Measurements from ENCODE around the gene THYN1. TPM values are rescaled to one million over a fixed set of nuclear protein-coding genes. Genes with fewer than 3 reads are reported as not detected.
"Not testable (repeated sequence)": the region's sequence is repeated elsewhere in the genome, so short reads cannot be mapped to it uniquely, and the experiment has no call there.

The THYN1 gene
- total RNA-seq, 1 experiment from 2014 or later: 33.6 TPM

DNA sequence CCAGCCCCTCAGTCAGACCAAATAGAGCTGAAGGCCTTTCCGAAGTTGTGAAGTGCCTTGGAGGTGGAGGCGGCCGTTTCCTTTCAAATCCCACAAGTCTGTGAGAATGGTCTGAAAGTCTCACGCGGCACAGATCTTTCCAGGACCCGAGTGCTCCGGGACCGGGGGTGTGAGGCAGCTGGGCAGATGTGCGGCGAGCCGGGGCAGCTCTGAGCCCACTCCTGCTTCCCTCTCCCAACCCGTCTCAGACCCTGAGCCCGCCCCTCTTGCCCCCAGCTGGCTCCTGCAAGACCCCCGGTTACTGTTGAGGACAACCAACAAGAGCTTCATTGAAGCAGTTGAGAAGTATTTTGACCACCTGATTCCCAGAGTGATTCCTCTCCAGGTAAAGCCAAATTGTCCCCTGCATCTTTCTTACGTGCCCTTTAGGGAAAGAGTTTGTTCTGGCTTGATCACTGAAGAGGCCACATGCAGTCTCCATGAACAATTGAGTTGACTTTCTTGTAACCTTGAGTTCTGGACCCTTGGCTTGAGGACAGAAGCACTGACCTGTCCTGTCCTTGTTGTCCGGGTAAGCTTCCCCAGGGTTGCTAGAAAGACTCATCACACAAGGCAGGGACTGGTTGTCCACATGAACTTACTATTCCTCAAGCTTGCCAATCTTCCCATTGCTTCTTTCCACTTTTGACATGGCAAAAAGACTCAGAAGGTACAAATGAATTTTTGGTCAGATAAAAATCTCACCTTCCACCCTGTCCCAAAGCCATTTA, 30.5 kb upstream of the THYN1 start:
- CTCF ChIA-PET: no interaction called here
- TF ChIP-seq SIN3A (IDR thresholded peaks at IDR 0.05; ENCODE audit: borderline replicate concordance, insufficient read depth, low read depth, low read length) (no peak), TCF7L2 (IDR thresholded peaks at IDR 0.05; ENCODE audit: low read depth, low read length) (no peak), POLR2AphosphoS5 (IDR thresholded peaks at IDR 0.05; ENCODE audit: low read depth, low read length) (no peak)
- TF ChIP-seq, protein P1, sequence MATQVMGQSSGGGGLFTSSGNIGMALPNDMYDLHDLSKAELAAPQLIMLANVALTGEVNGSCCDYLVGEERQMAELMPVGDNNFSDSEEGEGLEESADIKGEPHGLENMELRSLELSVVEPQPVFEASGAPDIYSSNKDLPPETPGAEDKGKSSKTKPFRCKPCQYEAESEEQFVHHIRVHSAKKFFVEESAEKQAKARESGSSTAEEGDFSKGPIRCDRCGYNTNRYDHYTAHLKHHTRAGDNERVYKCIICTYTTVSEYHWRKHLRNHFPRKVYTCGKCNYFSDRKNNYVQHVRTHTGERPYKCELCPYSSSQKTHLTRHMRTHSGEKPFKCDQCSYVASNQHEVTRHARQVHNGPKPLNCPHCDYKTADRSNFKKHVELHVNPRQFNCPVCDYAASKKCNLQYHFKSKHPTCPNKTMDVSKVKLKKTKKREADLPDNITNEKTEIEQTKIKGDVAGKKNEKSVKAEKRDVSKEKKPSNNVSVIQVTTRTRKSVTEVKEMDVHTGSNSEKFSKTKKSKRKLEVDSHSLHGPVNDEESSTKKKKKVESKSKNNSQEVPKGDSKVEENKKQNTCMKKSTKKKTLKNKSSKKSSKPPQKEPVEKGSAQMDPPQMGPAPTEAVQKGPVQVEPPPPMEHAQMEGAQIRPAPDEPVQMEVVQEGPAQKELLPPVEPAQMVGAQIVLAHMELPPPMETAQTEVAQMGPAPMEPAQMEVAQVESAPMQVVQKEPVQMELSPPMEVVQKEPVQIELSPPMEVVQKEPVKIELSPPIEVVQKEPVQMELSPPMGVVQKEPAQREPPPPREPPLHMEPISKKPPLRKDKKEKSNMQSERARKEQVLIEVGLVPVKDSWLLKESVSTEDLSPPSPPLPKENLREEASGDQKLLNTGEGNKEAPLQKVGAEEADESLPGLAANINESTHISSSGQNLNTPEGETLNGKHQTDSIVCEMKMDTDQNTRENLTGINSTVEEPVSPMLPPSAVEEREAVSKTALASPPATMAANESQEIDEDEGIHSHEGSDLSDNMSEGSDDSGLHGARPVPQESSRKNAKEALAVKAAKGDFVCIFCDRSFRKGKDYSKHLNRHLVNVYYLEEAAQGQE (IDR thresholded peaks at IDR 0.05; ENCODE audit: insufficient read depth in 1 of 2, low read depth in 2 of 2, low read length in 1 of 2): no peak
- TF ChIP-seq, protein P2, sequence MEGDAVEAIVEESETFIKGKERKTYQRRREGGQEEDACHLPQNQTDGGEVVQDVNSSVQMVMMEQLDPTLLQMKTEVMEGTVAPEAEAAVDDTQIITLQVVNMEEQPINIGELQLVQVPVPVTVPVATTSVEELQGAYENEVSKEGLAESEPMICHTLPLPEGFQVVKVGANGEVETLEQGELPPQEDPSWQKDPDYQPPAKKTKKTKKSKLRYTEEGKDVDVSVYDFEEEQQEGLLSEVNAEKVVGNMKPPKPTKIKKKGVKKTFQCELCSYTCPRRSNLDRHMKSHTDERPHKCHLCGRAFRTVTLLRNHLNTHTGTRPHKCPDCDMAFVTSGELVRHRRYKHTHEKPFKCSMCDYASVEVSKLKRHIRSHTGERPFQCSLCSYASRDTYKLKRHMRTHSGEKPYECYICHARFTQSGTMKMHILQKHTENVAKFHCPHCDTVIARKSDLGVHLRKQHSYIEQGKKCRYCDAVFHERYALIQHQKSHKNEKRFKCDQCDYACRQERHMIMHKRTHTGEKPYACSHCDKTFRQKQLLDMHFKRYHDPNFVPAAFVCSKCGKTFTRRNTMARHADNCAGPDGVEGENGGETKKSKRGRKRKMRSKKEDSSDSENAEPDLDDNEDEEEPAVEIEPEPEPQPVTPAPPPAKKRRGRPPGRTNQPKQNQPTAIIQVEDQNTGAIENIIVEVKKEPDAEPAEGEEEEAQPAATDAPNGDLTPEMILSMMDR (IDR thresholded peaks at IDR 0.05): no peak

GRCh38 chr11:134282121-134283045, 29.2 kb upstream of the THYN1 start:
- Histone ChIP-seq H3K4me3 (ENCODE audit: low read depth in 2 of 2, low read length in 2 of 2) (no peak overlapping the region), H3K36me3 (ENCODE audit: control insufficient read depth, insufficient read depth, low read length) (no peaks in the 10 kb centered on the region), H3K9me3 (ENCODE audit: control insufficient read depth, insufficient read depth, low read depth, low read length) (no peaks in the 10 kb centered on the region), H3K4me1 (ENCODE audit: control insufficient read depth, insufficient read depth, low read length) (no peaks in the 10 kb centered on the region), H3K27me3 (ENCODE audit: control insufficient read depth, insufficient read depth, low read length) (peaks cover 13% of the 10 kb centered on the region), H3K27ac (ENCODE audit: low read length) (no peak overlapping the region)
- POLR2A ChIA-PET: no interaction called here
- in situ Hi-C loops (cut with HindIII; ENCODE audit: low pct_unique_long_range_greater_than_20kb, low sequenced_read_pairs) (no loop called here), intact Hi-C loops (cut with micrococcal nuclease; ENCODE audit: unreplicated experiment) (no loop called here)
- BruUV-seq (replicated peaks): no TSS peak
- CTCF ChIA-PET: no interaction called here
- TF ChIP-seq SIN3A (IDR thresholded peaks at IDR 0.05; ENCODE audit: borderline replicate concordance, insufficient read depth, low read depth, low read length) (no peak), TCF7L2 (IDR thresholded peaks at IDR 0.05; ENCODE audit: low read depth, low read length) (no peak), POLR2AphosphoS5 (IDR thresholded peaks at IDR 0.05; ENCODE audit: low read depth, low read length) (no peak)
- TF ChIP-seq, protein P1 (IDR thresholded peaks at IDR 0.05; ENCODE audit: insufficient read depth in 1 of 2, low read depth in 2 of 2, low read length in 1 of 2): no peak
- TF ChIP-seq, protein P2 (IDR thresholded peaks at IDR 0.05): no peak
- ATAC-seq: no peak
- DNase-seq (ENCODE audit: low read depth, low spot score): no peak

More for the DNA sequence above, 30.5 kb upstream of the THYN1 start:
- no TSS peak for BruUV-seq (replicated peaks)
- Histone ChIP-seq H3K9me3 (ENCODE audit: control insufficient read depth, insufficient read depth, low read depth, low read length) (no peaks in the 10 kb centered on the region), H3K4me1 (ENCODE audit: control insufficient read depth, insufficient read depth, low read length) (no peaks in the 10 kb centered on the region), H3K4me3 (ENCODE audit: low read depth in 2 of 2, low read length in 2 of 2) (no peak overlapping the region), H3K36me3 (ENCODE audit: control insufficient read depth, insufficient read depth, low read length) (no peaks in the 10 kb centered on the region), H3K27me3 (ENCODE audit: control insufficient read depth, insufficient read depth, low read length) (peaks cover 5% of the 10 kb centered on the region), H3K27ac (ENCODE audit: low read length) (no peak overlapping the region)
- ATAC-seq (no peak), DNase-seq (ENCODE audit: low read depth, low spot score) (no peak)
- POLR2A ChIA-PET: no interaction called here
- in situ Hi-C loops (cut with HindIII; ENCODE audit: low pct_unique_long_range_greater_than_20kb, low sequenced_read_pairs): no loop called here
- intact Hi-C loops (cut with micrococcal nuclease; ENCODE audit: unreplicated experiment): no loop called here

DNA sequence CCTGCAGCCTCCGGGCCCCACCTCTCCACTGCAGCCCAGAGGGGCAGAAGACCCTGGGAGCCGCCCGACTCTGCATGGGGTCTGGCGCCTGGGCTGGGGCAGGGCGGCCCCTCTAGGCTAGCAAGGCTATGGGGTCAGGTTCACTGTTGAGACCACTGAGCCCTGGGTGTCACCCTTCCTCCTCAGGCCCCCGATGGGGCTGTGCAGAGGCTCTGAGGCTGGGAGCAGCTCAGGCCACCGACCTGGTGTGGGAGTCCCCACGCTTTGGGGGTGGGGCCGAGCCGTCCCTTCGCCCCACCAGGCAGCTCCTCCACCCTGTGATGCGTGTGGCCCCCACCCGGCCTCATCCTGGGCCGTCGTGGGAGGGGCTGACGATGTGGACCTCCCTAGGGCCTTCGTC, 28.5 kb upstream of the THYN1 start:
- CTCF ChIA-PET; intact Hi-C loops (cut with micrococcal nuclease; ENCODE audit: unreplicated experiment); DNase-seq (ENCODE audit: low read depth, low spot score); H3K4me3 ChIP-seq (ENCODE audit: low read depth in 2 of 2, low read length in 2 of 2); H3K36me3 ChIP-seq (ENCODE audit: control insufficient read depth, insufficient read depth, low read length); ATAC-seq; BruUV-seq (replicated peaks); in situ Hi-C loops (cut with HindIII; ENCODE audit: low pct_unique_long_range_greater_than_20kb, low sequenced_read_pairs); H3K27ac ChIP-seq (ENCODE audit: low read length); H3K9me3 ChIP-seq (ENCODE audit: control insufficient read depth, insufficient read depth, low read depth, low read length); POLR2A ChIA-PET; H3K4me1 ChIP-seq (ENCODE audit: control insufficient read depth, insufficient read depth, low read length): not testable (repeated sequence)
- H3K27me3 ChIP-seq (ENCODE audit: control insufficient read depth, insufficient read depth, low read length): peaks cover 19% of the 10 kb centered on the region

All from Panc1 (cell line).